Neural cell (in vitro differentiated cells): ENCODE measurements around the gene CLHC1. TPM values are rescaled to one million over a fixed set of nuclear protein-coding genes. Genes with fewer than 3 reads are reported as not detected.
A peak's percentile ranks its signal among the peaks of the same experiment; 100 is the strongest.

Experiments
- H2AFZ ChIP-seq: fragments of 200-600, 300-800 bp; sonication (generic), shearing (Covaris generic); 2 replicates; pipeline ENCODE4 v1.6.0; 2014; ENCODE audit warnings: low read depth, mild to moderate bottlenecking, antibody characterized with exemption, low read length, moderate library complexity
- H3F3A ChIP-seq: fragments of 200-600 bp; shearing (Covaris generic); 2 replicates; pipeline ENCODE4 v1.6.1; 2016; ENCODE audit warnings: mild to moderate bottlenecking, moderate library complexity, mixed read lengths, antibody characterized with exemption, low read length; ENCODE audit not compliant: insufficient read depth, poor library complexity, severe bottlenecking
- H3K27ac ChIP-seq: fragments of 200-600, 300-800 bp; sonication (generic), shearing (Covaris generic); 2 replicates; pipeline ENCODE4 v1.5.1; 2014; ENCODE audit warnings: mild to moderate bottlenecking, low read length, moderate library complexity
- H3K27me3 ChIP-seq: fragments of 300-800, 200-600 bp; sonication (generic), shearing (Covaris generic); 2 replicates; pipeline ENCODE4 v1.6.0; 2014; ENCODE audit warnings: mild to moderate bottlenecking, low read depth, low read length, moderate library complexity; ENCODE audit not compliant: insufficient read depth
- H3K36me3 ChIP-seq: fragments of 300-800, 200-600 bp; sonication (generic), shearing (Covaris generic); 2 replicates; pipeline ENCODE4 v1.5.1; 2014; ENCODE audit warnings: mild to moderate bottlenecking, antibody characterized with exemption, low read length, moderate library complexity; ENCODE audit not compliant: insufficient read depth
- H3K4me2 ChIP-seq: fragments of 300-800, 200-600 bp; sonication (generic), shearing (Covaris generic); 2 replicates; pipeline ENCODE4 v1.6.0; 2014; ENCODE audit warnings: mild to moderate bottlenecking, low read length
- H3K4me3 ChIP-seq: fragments of 300-800, 200-600 bp; sonication (generic), shearing (Covaris generic); 2 replicates; pipeline ENCODE4 v1.5.1; 2014; ENCODE audit warnings: mild to moderate bottlenecking, low read length, moderate library complexity
- H3K79me2 ChIP-seq: fragments of 200-600 bp; shearing (Covaris generic); replicated peaks from 2 replicates; pipeline ENCODE4 v1.6.0; 2014; ENCODE audit warnings: mild to moderate bottlenecking, low read length, moderate library complexity; ENCODE audit not compliant: insufficient read depth
- H3K9ac ChIP-seq: fragments of 300-800, 200-600 bp; sonication (generic), shearing (Covaris generic); 2 replicates; pipeline ENCODE4 v1.6.1; 2016; ENCODE audit warnings: mild to moderate bottlenecking, low read length, mixed read lengths
- H3K9me2 ChIP-seq: fragments of 200-600 bp; shearing (Covaris generic); 2 replicates; pipeline ENCODE4 v1.6.1; 2016; ENCODE audit warnings: mild to moderate bottlenecking, low read length, mixed read lengths; ENCODE audit not compliant: insufficient read depth
- H3K9me3 ChIP-seq: fragments of 200-600, 300-800 bp; sonication (generic), shearing (Covaris generic); 2 replicates; pipeline ENCODE4 v1.6.1; 2016; ENCODE audit warnings: mild to moderate bottlenecking, mixed run types, low read length, moderate library complexity, mixed read lengths
- H4K20me1 ChIP-seq: fragments of 200-600 bp; shearing (Covaris generic); 2 replicates; pipeline ENCODE4 v1.6.1; 2016; ENCODE audit warnings: mild to moderate bottlenecking, mixed run types; ENCODE audit not compliant: insufficient read depth
- CTCF ChIP-seq: fragments of 450-650 bp; IDR thresholded peaks from 2 replicates; pipeline ENCODE4 v1.5.1; 2014; ENCODE audit warnings: antibody characterized with exemption, mild to moderate bottlenecking, moderate library complexity; ENCODE audit not compliant: poor library complexity, severe bottlenecking
- EP300 ChIP-seq: fragments of 450-650 bp; conservative IDR thresholded peaks from 2 replicates; pipeline ENCODE4 v1.6.1; 2014; ENCODE audit warnings: antibody characterized with exemption, mild to moderate bottlenecking, moderate library complexity; ENCODE audit not compliant: poor library complexity, severe bottlenecking
- EZH2 ChIP-seq: fragments of 200-600, 300-800 bp; shearing (Covaris generic), sonication (generic); IDR thresholded peaks from 2 replicates; pipeline ENCODE4 v1.6.1; 2014; ENCODE audit warnings: antibody characterized with exemption, low read length, borderline replicate concordance, mild to moderate bottlenecking; ENCODE audit not compliant: insufficient read depth, poor library complexity, severe bottlenecking
- MXI1 ChIP-seq: fragments of 450-650 bp; conservative IDR thresholded peaks from 2 replicates; pipeline ENCODE4 v1.6.1; 2014; ENCODE audit warnings: antibody characterized with exemption, mild to moderate bottlenecking; ENCODE audit not compliant: poor library complexity, severe bottlenecking
- POLR2AphosphoS5 ChIP-seq: IDR thresholded peaks from 2 replicates; pipeline ENCODE4 v1.6.1; 2012
- RAD21 ChIP-seq: fragments of 450-650 bp; conservative IDR thresholded peaks from 2 replicates; pipeline ENCODE4 v1.6.1; 2014; ENCODE audit warnings: antibody characterized with exemption, mild to moderate bottlenecking, moderate library complexity
- REST ChIP-seq: IDR thresholded peaks from 2 replicates; pipeline ENCODE4 v1.6.1; 2012; ENCODE audit warnings: borderline replicate concordance
- SMC3 ChIP-seq: fragments of 450-650 bp; conservative IDR thresholded peaks from 2 replicates; pipeline ENCODE4 v1.6.1; 2014; ENCODE audit warnings: antibody characterized with exemption, mild to moderate bottlenecking, moderate library complexity; ENCODE audit not compliant: poor library complexity
- TAF1 ChIP-seq: IDR thresholded peaks from 2 replicates; pipeline ENCODE4 v1.6.1; 2012; ENCODE audit warnings: low read depth
- polyA plus RNA-seq: library from polyadenylated mRNA; depleted of rRNA; stranded (reverse); fragments of >200 nt; gene quantifications from 2 replicates; pipeline ENCODE4 v1.2.3, GENCODE V29; 2014

The CLHC1 gene
- polyA plus RNA-seq, 1 donor from 2014 or later = 43.6 TPM

- Histone ChIP-seq H3K4me3 (no peak overlapping the region), H3K9me2 (no peaks in the 10 kb centered on the region), H2AFZ (no peak overlapping the region)
Measured at GRCh38 chr2:55134316-55134706, 97.8 kb downstream of the CLHC1 start.

More at GRCh38 chr2:55134316-55134706, 97.8 kb downstream of the CLHC1 start:
- Histone ChIP-seq H3K9ac (peak overlapping the region; percentile 45), H3K9me3 (no peaks in the 10 kb centered on the region), H3K36me3 (no peaks in the 10 kb centered on the region), H3F3A (no peaks in the 10 kb centered on the region), H3K27me3 (no peaks in the 10 kb centered on the region), H4K20me1 (no peaks in the 10 kb centered on the region), H3K27ac (peak overlapping the region; percentile 61), H3K4me2 (no peak overlapping the region), H3K79me2 (no peaks in the 10 kb centered on the region)
- no peak for TF ChIP-seq SMC3
- no peak for TF ChIP-seq REST
- TF ChIP-seq EZH2 = no peak
- TF ChIP-seq POLR2AphosphoS5 = no peak
- no peak for TF ChIP-seq EP300
- no peak for TF ChIP-seq TAF1
- no peak for TF ChIP-seq MXI1
- no peak for TF ChIP-seq RAD21
- TF ChIP-seq CTCF = no peak
